AG10803 (cell line): ENCODE data around the gene SSR4.
A peak's percentile ranks its signal among the peaks of the same experiment; 100 is the strongest.

Experiments used
- DNase-seq: peaks from one replicate; pipeline ENCODE4 v3.0.0; 2010; ENCODE audit warnings: low read depth
- H3K4me3 ChIP-seq: 2 replicates; pipeline ENCODE4 v1.5.1; 2011; ENCODE audit warnings: mild to moderate bottlenecking, low read length, control low read depth
- CTCF ChIP-seq: conservative IDR thresholded peaks from 2 replicates; pipeline ENCODE4 v1.5.1; 2011; ENCODE audit warnings: mild to moderate bottlenecking, low read length, control low read depth, inconsistent platforms

SSR4 gene

GRCh38 chrX:153824348-153824747 is 29.9 kb downstream of the SSR4 start:
- H3K4me3 ChIP-seq, result no peak overlapping the region
- TF ChIP-seq CTCF, result no peak
- DNase-seq, result no peak

GRCh38 chrX:153825042-153825441 is 30.6 kb downstream of the SSR4 start:
- no peak for TF ChIP-seq CTCF
- no peak overlapping the region for H3K4me3 ChIP-seq
- DNase-seq, result no peak

GRCh38 chrX:153827016-153827415 is 32.5 kb downstream of the SSR4 start:
- H3K4me3 ChIP-seq, result no peak overlapping the region
- no peak for TF ChIP-seq CTCF
- DNase-seq, result no peak

- H3K4me3 ChIP-seq, result no peak overlapping the region
- DNase-seq, result no peak
- TF ChIP-seq CTCF, result no peak
These were observed 33.4 kb downstream of the SSR4 start for GRCh38 chrX:153827903-153828302.

- TF ChIP-seq CTCF, result no peak
- DNase-seq, result no peak
- no peak overlapping the region for H3K4me3 ChIP-seq
These were observed 33.8 kb downstream of the SSR4 start for GRCh38 chrX:153828308-153828707.

- TF ChIP-seq CTCF, result no peak
- no peak overlapping the region for H3K4me3 ChIP-seq
- peak; percentile 1 for DNase-seq
These were observed 34.5 kb downstream of the SSR4 start for GRCh38 chrX:153828723-153829548.

GRCh38 chrX:153829549-153829798 is 35.0 kb downstream of the SSR4 start:
- no peak overlapping the region for H3K4me3 ChIP-seq
- TF ChIP-seq CTCF, result no peak
- DNase-seq, result no peak
